HepG2 (cell line): Measurements from ENCODE around the gene FMC1. TPM values are rescaled to one million over a fixed set of nuclear protein-coding genes. Genes with fewer than 3 reads are reported as not detected.

Experiments used
- AHR ChIP-seq: IDR thresholded peaks from 2 replicates; pipeline ENCODE4 v1.6.1; 2018; ENCODE audit warnings: missing genetic modification reagents, missing compliant biosample characterization
- FOSL1 ChIP-seq: sonication (generic); formaldehyde crosslinking; IDR thresholded peaks from 2 replicates; pipeline ENCODE4 v1.9.0; 2021; ENCODE audit warnings: missing genetic modification reagents, borderline replicate concordance
- FOXA3 ChIP-seq: IDR thresholded peaks from 2 replicates; pipeline ENCODE4 v1.6.1; 2016; ENCODE audit warnings: missing genetic modification reagents, missing compliant biosample characterization
- JUND ChIP-seq: sonication (generic); formaldehyde crosslinking; IDR thresholded peaks from 2 replicates; pipeline ENCODE4 v1.8.0; 2022; ENCODE audit warnings: mild to moderate bottlenecking, missing genetic modification reagents
- MLX ChIP-seq: IDR thresholded peaks from 2 replicates; pipeline ENCODE4 v1.6.1; 2016
- NR1H2 ChIP-seq: sonication (generic); formaldehyde crosslinking; IDR thresholded peaks from 2 replicates; pipeline ENCODE4 v1.8.1; 2022; ENCODE audit warnings: low read depth, missing genetic modification reagents, borderline replicate concordance
- NR2C2 ChIP-seq: sonication (generic); formaldehyde crosslinking; IDR thresholded peaks from 2 replicates; pipeline ENCODE4 v1.4.0; 2020; ENCODE audit warnings: missing genetic modification reagents, mild to moderate bottlenecking, moderate library complexity, borderline replicate concordance
- PCBP1 ChIP-seq: fragments of 200-400 bp; formaldehyde crosslinking; IDR thresholded peaks from 2 replicates; pipeline ENCODE4 v1.6.1; 2017; ENCODE audit warnings: mild to moderate bottlenecking, low read depth, low read length, borderline replicate concordance
- SP140L ChIP-seq: sonication (generic); formaldehyde crosslinking; IDR thresholded peaks from 2 replicates; pipeline ENCODE4 v1.4.0; 2020; ENCODE audit warnings: missing genetic modification reagents, borderline replicate concordance
- SSRP1 ChIP-seq: IDR thresholded peaks from 2 replicates; pipeline ENCODE4 v1.6.1; 2016; ENCODE audit warnings: control low read depth
- TAF1 ChIP-seq: sonication (generic); formaldehyde crosslinking; IDR thresholded peaks from 2 replicates; pipeline ENCODE4 v1.4.0; 2020; ENCODE audit warnings: missing genetic modification reagents
- XRCC5 ChIP-seq: fragments of 200-400 bp; formaldehyde crosslinking; optimal IDR thresholded peaks from 2 replicates; pipeline ENCODE3; 2017; ENCODE audit warnings: mild to moderate bottlenecking, low read length
- ZBTB3 ChIP-seq: sonication (generic); formaldehyde crosslinking; IDR thresholded peaks from 2 replicates; pipeline ENCODE4 v1.4.0; 2020; ENCODE audit warnings: low read depth, mild to moderate bottlenecking, moderate library complexity, missing genetic modification reagents, borderline replicate concordance
- ZBTB49 ChIP-seq: sonication (generic); formaldehyde crosslinking; IDR thresholded peaks from 2 replicates; pipeline ENCODE4 v1.4.0; 2020; ENCODE audit warnings: missing genetic modification reagents, borderline replicate concordance
- ZNF335 ChIP-seq: sonication (generic); formaldehyde crosslinking; IDR thresholded peaks from 2 replicates; pipeline ENCODE4 v1.4.0; 2020; ENCODE audit warnings: missing genetic modification reagents
- ZNF441 ChIP-seq: sonication (generic); formaldehyde crosslinking; IDR thresholded peaks from 2 replicates; pipeline ENCODE4 v1.7.0; 2021; ENCODE audit warnings: missing genetic modification reagents, borderline replicate concordance
- ZNF530 ChIP-seq: sonication (generic); formaldehyde crosslinking; IDR thresholded peaks from 2 replicates; pipeline ENCODE4 v1.5.0; 2020; ENCODE audit warnings: low read depth, mild to moderate bottlenecking, missing genetic modification reagents
- ZNF644 ChIP-seq: IDR thresholded peaks from 2 replicates; pipeline ENCODE4 v1.6.1; 2016; ENCODE audit warnings: low read depth
- ZNF784 ChIP-seq: sonication (generic); formaldehyde crosslinking; IDR thresholded peaks from 2 replicates; pipeline ENCODE4 v1.5.1; 2020; ENCODE audit warnings: missing genetic modification reagents, mild to moderate bottlenecking, borderline replicate concordance
- ZSCAN22 ChIP-seq: sonication (generic); formaldehyde crosslinking; IDR thresholded peaks from 2 replicates; pipeline ENCODE4 v1.4.0; 2020; ENCODE audit warnings: mild to moderate bottlenecking, missing genetic modification reagents
- polyA plus RNA-seq, 8 experiments: library from polyadenylated mRNA; depleted of rRNA in 3 of 8; stranded (reverse) in 7 of 8; unstranded in 1 of 8; fragments of >200 nt; fragmentation: Illumina TruSeq in 4 of 8; extraction: Trizol in 4 of 8; gene quantifications; 2 replicates each; pipeline versions ENCODE4 v1.2.1 to v1.2.3, GENCODE V29; 2011 to 2016; ENCODE audit warnings: low read depth in 4 of 8, missing spikeins in 1 of 8, mixed read lengths in 1 of 8; ENCODE audit not compliant: insufficient read depth in 1 of 8
- total RNA-seq, 5 experiments: library from RNA; depleted of rRNA; stranded (reverse); fragments of >200 nt; fragmentation: Illumina TruSeq; extraction: Trizol; gene quantifications; 2 replicates each; pipeline ENCODE4 v1.2.3, GENCODE V29; 2016; ENCODE audit warnings: low read depth in 1 of 5
- TF ChIP-seq, protein P1 (sequence below): sonication (generic); formaldehyde crosslinking; IDR thresholded peaks from 2 replicates; pipeline ENCODE4 v1.5.0; 2020; ENCODE audit warnings: missing genetic modification reagents
- TF ChIP-seq, protein P2 (sequence below): IDR thresholded peaks from 2 replicates; pipeline ENCODE4 v1.6.1; 2012; ENCODE audit warnings: low read length, improper control_type of control experiment

FMC1 gene
- total and polyA plus RNA-seq, 2 of the 13 experiments (the other 11 are each of a cell fraction or from before 2014, with no cell fraction given) = 39.2 to 50.7 TPM

- peak; percentile 80; the same call in 1 of the 2 replicates for TF ChIP-seq ZSCAN22
- peak; percentile 64 for TF ChIP-seq MLX (CRISPR knock-in tag)
- peak; percentile 42; the same call in 1 of the 2 replicates for TF ChIP-seq ZNF335
- TF ChIP-seq, protein P1, sequence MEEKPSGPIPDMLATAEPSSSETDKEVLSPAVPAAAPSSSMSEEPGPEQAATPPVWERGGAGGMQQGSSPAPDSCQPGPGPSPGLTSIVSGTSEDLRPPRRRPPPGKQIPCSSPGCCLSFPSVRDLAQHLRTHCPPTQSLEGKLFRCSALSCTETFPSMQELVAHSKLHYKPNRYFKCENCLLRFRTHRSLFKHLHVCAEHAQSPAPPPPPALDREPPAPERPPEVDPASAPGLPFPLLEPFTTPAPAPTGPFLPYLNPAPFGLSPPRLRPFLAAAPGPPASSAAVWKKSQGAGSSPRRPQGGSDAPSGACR (CRISPR knock-in tag) = peak; percentile 56; the same call in 1 of the 2 replicates
- no peak for TF ChIP-seq ZNF644
- peak; percentile 99 for TF ChIP-seq NR2C2 (CRISPR knock-in tag)
- peak; percentile 83; the same call in 1 of the 2 replicates for TF ChIP-seq SP140L (CRISPR knock-in tag)
- peak; percentile 92 for TF ChIP-seq ZBTB3 (CRISPR knock-in tag)
- TF ChIP-seq, protein P2, sequence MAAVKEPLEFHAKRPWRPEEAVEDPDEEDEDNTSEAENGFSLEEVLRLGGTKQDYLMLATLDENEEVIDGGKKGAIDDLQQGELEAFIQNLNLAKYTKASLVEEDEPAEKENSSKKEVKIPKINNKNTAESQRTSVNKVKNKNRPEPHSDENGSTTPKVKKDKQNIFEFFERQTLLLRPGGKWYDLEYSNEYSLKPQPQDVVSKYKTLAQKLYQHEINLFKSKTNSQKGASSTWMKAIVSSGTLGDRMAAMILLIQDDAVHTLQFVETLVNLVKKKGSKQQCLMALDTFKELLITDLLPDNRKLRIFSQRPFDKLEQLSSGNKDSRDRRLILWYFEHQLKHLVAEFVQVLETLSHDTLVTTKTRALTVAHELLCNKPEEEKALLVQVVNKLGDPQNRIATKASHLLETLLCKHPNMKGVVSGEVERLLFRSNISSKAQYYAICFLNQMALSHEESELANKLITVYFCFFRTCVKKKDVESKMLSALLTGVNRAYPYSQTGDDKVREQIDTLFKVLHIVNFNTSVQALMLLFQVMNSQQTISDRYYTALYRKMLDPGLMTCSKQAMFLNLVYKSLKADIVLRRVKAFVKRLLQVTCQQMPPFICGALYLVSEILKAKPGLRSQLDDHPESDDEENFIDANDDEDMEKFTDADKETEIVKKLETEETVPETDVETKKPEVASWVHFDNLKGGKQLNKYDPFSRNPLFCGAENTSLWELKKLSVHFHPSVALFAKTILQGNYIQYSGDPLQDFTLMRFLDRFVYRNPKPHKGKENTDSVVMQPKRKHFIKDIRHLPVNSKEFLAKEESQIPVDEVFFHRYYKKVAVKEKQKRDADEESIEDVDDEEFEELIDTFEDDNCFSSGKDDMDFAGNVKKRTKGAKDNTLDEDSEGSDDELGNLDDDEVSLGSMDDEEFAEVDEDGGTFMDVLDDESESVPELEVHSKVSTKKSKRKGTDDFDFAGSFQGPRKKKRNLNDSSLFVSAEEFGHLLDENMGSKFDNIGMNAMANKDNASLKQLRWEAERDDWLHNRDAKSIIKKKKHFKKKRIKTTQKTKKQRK = no peak
- no peak for TF ChIP-seq ZNF530
- TF ChIP-seq FOXA3 (CRISPR knock-in tag) = peak; percentile 62
- TF ChIP-seq AHR (CRISPR knock-in tag) = 0 out of 2 replicates have a peak, but pooled peaks have one; percentile 30
- no peak; the same call in 1 of the 2 replicates for TF ChIP-seq ZNF784 (CRISPR knock-in tag)
- TF ChIP-seq SSRP1 (CRISPR knock-in tag) = peak; percentile 86
- peak; percentile 40; the same call in 1 of the 2 replicates for TF ChIP-seq TAF1 (CRISPR knock-in tag)
- TF ChIP-seq XRCC5 = no peak
- TF ChIP-seq PCBP1 = no peak
- peak; percentile 85 for TF ChIP-seq JUND
- TF ChIP-seq ZNF441 = no peak
- no peak for TF ChIP-seq ZBTB49 (CRISPR knock-in tag)
- TF ChIP-seq NR1H2 (CRISPR knock-in tag) = no peak
- TF ChIP-seq FOSL1 = peak; percentile 18
Measured at GRCh38 chr7:139340037-139340807, 915 bp upstream of the FMC1 start (continued).
